GM06990 (cell line): ENCODE measurements around the gene NHERF1.
A peak's percentile ranks its signal among the peaks of the same experiment; 100 is the strongest.

Source experiments
- DNase-seq: peaks from one replicate; pipeline ENCODE4 v3.0.0-alpha.2; 2011; ENCODE audit not compliant: insufficient read length; ENCODE audit errors: extremely low read depth
- H3K27me3 ChIP-seq: replicated peaks from 2 replicates; pipeline ENCODE4 v1.6.0; 2011; ENCODE audit warnings: low read length; ENCODE audit not compliant: control insufficient read depth, insufficient read depth
- H3K36me3 ChIP-seq: 2 replicates; pipeline ENCODE4 v1.5.1; 2011; ENCODE audit warnings: low read length; ENCODE audit not compliant: control insufficient read depth, insufficient read depth
- H3K4me3 ChIP-seq: replicated peaks from 2 replicates; pipeline ENCODE4 v1.5.1; 2011; ENCODE audit warnings: low read depth, mild to moderate bottlenecking, control low read depth, low read length
- CTCF ChIP-seq: IDR thresholded peaks from 2 replicates; pipeline ENCODE4 v1.5.1; 2011; ENCODE audit warnings: low read length, control low read depth, mild to moderate bottlenecking, inconsistent platforms; ENCODE audit not compliant: insufficient read depth, poor library complexity, severe bottlenecking

NHERF1 gene

GRCh38 chr17:74748529-74749278 is at the start of gene NHERF1:
NHERF1 (plus strand) TSS chr17:74748628; CDS start chr17:74748847, 219 bp downstream.
- H3K36me3 ChIP-seq = no peaks in the 10 kb centered on the region
- TF ChIP-seq CTCF = peak; percentile 15
- DNase-seq = peak; percentile 97
- H3K4me3 ChIP-seq = peak within 1 kb of the TSS; percentile 92
- H3K27me3 ChIP-seq = no peaks in the 10 kb centered on the region

GRCh38 chr17:74699236-74699635 is 49.2 kb upstream of the NHERF1 start:
- no peaks in the 10 kb centered on the region for H3K36me3 ChIP-seq
- H3K27me3 ChIP-seq = no peaks in the 10 kb centered on the region
- no peak for TF ChIP-seq CTCF
- no peak overlapping the region for H3K4me3 ChIP-seq
- DNase-seq = no peak

- DNase-seq = no peak
- no peak for TF ChIP-seq CTCF
- Histone ChIP-seq H3K27me3 (no peaks in the 10 kb centered on the region; the same call in 1 of the 2 replicates), H3K4me3 (no peak overlapping the region), H3K36me3 (no peaks in the 10 kb centered on the region)
Measured at GRCh38 chr17:74702116-74702871, 46.1 kb upstream of the NHERF1 start.

- no peak for TF ChIP-seq CTCF
- Histone ChIP-seq H3K4me3 (no peak overlapping the region), H3K36me3 (no peaks in the 10 kb centered on the region), H3K27me3 (no peaks in the 10 kb centered on the region; the same call in 1 of the 2 replicates)
- no peak for DNase-seq
Measured at GRCh38 chr17:74703311-74703710, 45.1 kb upstream of the NHERF1 start.

GRCh38 chr17:74704544-74704943 is 43.9 kb upstream of the NHERF1 start:
- H3K27me3 ChIP-seq = no peaks in the 10 kb centered on the region; the same call in 1 of the 2 replicates
- H3K36me3 ChIP-seq = no peaks in the 10 kb centered on the region
- TF ChIP-seq CTCF = no peak
- no peak overlapping the region for H3K4me3 ChIP-seq
- no peak for DNase-seq
